HG03469 (cell line): ENCODE results near the gene TRIM25.

Experiments used
- ATAC-seq: cut with Tn5 transposase; IDR thresholded peaks from one replicate; pipeline ENCODE4 v1.9.1; 2021; ENCODE audit warnings: mild to moderate bottlenecking, moderate library complexity, moderate number of reproducible peaks; ENCODE audit not compliant: unreplicated experiment

TRIM25 gene

DNA sequence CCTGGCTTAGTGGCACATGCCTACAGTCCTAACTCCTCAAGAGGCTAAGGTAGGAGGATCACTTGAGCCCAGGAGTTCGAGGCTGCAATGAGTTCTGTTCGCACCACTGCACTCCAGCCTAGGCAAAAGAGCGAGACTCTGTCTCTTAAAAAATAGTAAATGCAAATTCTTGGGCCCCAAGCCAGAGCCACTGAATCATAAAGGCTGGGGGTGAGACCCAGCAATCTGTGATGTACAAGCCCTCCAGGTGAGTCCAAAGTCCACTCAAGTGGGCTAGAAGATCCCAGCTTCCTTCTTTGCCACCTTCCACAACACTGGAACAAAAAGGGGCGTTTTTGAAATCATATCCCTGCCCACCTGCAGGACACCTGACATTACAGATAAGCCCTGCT lies 16.9 kb downstream of the TRIM25 start:
- no peak for ATAC-seq

DNA sequence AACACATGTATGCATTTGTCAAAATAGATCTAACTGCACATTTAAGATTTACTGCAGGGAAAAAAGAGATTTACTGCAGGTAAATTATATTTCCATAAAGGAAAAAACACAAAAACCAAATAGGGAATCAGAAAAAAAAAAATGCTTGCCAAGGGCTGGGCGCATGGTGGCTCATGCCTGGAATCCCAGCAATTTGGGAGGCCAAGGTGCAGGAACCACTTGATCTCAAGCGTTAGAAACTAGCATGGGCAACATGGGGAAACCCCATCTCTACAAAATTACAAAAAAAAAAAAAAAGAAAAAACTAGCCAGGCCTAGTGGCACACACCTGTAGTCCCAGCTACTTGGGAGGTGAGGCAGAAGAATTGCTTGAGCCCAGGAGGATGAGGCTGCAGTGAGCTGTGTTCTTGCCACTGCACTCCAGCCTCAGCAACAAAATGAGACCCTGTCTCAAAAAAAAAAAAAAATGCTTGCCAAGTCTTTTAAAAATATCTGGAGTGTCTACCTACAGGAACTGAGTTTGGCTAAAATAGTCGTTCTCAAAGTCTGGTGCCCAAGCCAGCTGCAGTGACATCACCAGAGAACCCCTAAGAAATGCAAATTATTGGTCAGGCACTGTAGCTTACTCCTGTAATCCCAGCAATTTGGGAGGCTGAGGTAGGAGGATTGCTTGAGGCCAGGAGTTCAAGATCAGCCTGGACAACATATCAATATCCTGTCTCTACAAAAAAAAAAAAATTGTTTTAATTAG lies 17.5 kb downstream of the TRIM25 start:
- ATAC-seq: no peak

DNA sequence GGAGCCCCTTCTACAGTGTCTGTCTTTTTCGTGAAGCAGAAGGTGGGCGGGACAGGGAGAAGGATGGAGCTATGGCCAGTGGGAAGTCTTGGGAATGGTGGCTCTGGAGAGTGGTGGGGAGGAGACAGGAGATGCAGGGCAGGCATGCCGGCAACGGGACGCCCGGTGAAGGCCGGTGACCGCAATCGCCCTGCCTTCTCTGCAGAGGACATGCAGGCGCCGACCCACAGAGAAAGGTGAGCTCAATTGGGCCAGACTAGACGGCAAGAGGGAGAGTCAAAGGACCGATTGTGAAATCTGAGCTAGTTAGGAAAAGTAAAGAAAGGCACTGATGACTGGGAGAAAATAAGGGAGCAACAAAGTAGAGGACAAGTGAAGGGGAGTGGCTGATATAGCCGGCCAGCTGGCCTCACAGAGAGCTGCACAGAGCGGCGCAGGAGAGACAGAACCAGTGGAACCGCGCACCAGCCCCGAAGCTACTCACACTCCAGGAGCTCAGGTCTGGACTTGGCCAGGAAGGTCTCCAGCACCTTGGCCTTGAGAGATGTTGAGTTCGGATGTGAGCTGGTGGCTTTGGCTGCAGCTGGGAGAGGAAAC lies 18.9 kb downstream of the TRIM25 start:
- no peak for ATAC-seq

DNA sequence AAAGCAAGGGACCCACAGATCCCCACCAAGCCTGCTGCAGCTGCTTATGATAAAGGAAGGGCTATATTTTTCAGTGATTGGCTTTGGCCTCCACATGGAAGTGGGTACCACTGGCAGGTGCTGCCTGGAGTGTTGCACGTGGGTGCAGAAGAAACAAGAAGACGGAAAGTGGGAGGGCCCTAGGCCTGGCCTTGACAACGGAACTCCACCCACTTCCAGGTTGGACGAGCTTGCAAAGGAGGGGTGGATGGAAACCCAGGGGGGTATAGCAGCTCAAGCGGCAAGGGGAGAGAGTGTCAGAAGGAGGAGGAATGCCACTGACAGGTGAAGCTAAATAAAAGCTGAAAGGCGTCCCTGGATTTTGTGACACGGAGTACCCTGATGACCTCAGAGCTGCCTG lies 20.3 kb downstream of the TRIM25 start:
- ATAC-seq: no peak

DNA sequence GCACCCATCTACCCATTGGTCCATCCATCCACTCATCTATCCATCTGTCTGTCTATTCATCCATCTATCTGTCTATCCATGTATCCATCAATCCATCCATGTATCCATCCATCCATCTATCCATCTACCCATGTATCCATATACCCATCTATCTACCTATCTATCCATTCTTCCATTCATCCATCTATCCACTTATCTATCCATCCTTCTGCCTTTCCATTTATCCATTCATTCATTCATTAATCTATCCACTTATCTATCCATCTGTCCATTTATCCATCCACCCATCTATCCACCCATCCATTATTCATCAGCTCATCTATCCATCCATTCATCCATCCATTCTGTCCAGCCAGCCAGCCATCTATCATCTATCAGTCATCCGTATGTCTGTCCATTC lies 21.5 kb downstream of the TRIM25 start:
- no peak for ATAC-seq

DNA sequence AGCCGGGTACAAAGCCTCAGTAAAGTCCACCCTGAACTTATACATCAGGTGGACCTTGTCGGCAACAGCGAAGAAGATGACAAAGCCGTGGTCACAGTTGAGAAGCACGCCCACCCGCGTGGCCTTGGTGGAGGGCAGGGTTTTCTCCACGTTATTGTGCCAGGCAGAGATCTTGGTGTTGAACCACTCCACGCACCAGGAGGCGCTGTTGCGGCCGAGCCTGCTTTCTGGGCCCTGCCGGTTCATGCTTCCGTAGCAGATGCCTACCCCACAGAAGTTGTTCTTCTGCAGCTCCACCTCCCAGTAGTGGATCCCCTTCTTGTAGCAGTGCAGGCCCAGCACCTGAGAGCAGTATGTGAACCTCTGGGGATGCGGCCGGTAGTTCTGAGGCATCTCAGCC lies 22.1 kb downstream of the TRIM25 start:
- no peak for ATAC-seq

DNA sequence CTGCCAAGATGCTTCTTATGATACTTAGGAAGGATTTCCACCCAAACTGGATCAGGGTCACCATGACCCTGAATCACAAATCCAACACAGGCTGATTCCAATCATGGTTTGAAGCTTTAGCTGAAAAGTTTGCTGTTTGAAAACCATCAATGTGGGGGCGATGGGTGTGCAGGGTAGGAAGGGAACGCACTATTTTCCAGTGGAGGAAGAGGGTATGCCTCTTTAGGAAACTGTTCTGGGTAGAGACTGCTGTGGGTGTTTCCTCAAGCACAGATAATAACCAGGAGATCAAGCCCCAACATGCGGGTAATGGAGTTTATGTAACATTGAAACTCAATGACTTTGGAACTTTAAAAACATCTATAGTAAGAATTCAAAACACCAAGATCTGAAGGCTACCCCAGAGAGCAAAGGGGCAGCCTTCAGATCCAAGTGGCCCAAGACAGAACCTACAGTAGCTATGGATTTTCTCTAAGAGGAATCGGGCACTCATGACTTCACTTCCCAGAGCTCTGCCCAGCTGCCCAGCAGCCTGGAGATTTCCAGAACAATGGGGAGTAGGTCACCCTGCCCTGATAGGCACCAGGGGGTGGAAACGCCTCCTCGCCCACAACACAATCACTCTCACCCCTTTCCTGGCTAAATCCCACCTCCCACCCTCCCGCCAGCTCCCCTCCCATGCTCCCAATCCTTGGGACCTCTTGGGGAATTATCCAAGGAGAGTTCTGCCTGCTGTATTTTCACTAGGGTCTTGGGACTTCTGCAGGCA lies 22.8 kb downstream of the TRIM25 start:
- ATAC-seq: no peak

DNA sequence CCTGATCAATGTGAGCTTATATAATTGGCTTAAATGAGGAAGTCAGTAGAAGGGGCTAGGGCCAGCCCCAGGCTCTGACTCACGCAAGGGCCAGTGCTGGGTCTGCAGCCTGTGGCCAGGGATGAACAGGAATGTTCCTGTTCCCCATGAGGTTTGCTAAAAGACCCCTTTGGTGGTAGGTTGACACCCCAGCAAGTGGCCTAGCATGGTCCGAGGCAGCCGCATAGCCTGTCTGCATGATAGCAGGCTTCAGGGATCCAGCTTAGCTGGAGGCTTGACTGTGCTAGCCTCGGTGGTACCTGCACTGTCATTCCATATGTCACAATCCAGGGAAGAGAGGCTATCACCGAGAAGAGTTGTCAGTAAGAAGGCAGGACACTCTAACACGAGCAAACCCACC lies 23.5 kb downstream of the TRIM25 start:
- ATAC-seq: no peak

DNA sequence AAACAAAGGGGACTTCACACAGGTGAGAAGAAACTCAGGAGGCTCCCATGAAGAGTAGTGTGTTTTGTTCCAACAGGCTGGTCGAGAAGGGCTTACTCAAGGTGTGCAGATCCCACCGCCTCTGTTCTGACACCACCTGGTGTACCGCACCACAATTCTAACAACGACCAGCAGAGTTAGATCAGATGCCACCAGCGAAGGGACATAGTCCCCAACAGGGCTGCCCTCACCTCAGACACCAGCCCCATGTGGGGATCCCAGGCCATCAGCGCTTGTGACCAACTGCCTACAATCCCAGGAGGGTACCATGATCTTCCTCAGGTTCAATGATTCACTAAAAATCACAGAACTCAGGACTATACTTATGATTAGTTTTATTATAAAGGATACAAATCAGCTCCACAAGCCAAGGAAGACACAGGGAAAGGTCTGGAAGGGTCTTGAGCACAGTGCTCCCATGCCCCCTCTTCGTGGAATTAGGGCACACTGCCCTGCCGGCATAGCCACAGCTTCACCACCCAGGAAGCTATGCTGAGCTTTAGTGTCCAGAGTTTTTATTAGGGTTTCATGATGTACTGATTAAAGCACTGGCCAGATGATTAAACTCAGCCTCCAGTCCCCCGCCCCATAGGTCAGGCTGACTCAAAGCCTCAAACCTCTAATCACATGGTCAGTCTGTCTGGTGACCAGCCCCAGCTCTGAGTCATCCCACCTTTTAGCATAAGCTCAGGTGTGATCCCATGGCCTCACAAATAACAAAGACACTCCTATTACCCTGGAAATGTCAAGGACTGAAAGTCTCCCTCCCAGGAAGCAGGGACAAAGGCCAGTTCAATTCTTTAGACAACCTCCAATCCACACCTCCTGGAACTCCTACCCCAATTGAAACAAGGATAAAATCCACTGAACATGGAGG lies 26.0 kb downstream of the TRIM25 start:
- no peak for ATAC-seq

DNA sequence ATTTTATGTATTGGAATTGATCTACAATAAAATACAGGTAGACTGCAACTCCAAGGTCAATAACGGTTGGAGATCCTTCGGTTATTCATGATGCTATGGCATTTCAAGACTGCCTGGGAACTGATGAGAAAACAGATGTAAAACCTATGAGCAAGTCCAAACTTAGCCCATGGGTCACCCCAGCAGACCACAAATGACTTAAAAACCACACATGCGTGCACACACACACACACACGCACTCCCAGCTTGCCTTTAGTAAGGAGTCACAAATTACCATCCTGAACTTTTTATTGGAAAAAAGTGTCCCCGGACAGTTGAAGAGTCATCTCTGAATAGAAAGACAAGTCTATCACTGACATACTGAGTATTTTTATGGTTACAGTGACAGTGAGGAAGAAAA lies 26.7 kb downstream of the TRIM25 start:
- no peak for ATAC-seq

DNA sequence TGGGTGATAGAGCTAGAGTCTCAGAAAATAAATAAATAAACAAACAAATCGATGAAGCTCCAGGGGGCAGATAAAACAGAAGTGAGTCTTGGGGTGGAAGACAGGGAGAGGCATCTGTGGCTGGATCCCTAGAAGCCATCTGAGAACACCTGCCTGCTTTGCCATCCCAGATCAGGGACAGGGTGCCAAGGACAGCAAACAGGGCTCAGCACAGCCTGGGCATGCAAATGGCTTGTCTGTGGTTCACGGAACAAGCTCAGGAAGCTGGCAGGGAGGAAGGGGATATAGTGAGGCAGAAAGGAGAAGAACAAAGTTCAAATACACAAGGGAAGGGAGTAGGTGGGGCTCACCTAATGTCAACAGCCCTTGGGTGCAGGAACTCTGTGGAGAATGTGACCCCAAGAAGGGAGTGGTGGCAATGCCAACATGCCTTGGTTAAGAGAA lies 27.5 kb downstream of the TRIM25 start:
- ATAC-seq: no peak

DNA sequence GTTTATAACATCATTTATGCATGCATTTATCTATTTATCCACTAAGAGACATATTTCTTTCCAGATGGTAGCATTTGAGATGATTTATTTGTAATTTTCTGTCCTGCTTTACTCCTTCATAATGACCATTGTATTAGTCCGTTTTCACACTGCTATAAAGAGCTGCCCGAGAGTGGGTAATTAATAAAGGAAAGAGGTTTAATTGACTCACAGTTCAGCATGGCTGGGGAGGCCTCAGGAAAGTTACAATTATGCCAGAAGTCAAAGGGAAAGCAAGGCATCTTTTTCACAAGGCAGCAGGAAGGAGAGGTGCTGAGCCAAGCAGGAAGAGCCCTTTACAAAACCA lies 28.6 kb downstream of the TRIM25 start:
- no peak for ATAC-seq

DNA sequence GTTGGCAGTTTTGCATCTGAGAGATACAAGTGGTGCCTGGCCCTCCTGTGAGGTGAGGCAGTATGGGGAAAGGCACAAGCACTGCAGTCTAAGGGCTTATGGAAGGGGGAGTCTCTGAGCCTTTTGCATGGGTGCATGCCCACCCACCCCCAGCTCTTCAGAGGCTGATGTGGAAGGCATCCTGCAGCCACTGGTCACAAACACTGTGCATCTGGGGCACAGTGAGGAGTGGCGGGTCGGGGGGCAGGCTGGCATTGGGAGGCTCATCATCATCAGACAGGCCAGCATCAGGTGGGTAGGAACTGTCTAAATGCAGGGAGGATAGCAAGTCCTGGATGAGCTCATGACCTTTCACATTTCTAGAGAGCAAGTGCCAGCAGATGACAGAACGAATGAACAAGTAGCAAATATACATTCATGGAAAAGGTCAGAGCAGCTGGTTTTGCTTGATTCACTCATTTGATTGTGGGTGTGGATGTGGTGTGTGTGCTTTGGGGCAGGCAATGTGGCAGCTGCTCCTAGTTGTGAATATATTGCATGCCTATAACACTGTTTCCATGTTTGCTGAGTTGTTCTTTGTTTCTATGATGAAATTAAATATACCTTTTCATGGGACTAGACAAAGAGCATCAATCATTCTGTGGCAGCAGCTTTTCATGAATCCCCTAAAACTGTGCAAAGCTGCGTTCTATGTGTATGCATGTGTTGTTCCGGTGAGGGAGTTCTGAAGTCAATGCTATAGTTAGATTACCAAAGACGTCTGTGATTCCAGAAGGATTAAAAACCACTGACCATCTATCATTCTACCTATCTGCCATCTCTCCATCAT lies 29.2 kb downstream of the TRIM25 start:
- ATAC-seq: no peak

DNA sequence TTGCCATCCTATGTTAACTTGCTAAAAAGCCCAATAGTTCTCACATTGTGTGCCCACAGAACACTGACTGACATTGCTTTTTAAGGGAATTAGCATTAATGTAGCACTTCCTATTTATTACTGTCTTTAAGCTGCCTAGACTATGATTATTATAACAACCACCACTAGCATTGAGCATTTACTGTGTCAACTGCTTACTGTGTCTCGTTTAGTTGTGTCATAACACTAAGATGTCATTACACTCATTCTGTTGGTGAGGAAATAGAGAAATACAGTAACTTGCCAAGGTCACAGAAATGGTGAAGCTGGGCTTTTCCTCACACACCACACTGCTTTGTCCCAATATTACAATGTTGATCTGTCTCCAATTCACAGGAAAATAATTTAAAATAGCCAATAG lies 30.2 kb downstream of the TRIM25 start:
- ATAC-seq: no peak

DNA sequence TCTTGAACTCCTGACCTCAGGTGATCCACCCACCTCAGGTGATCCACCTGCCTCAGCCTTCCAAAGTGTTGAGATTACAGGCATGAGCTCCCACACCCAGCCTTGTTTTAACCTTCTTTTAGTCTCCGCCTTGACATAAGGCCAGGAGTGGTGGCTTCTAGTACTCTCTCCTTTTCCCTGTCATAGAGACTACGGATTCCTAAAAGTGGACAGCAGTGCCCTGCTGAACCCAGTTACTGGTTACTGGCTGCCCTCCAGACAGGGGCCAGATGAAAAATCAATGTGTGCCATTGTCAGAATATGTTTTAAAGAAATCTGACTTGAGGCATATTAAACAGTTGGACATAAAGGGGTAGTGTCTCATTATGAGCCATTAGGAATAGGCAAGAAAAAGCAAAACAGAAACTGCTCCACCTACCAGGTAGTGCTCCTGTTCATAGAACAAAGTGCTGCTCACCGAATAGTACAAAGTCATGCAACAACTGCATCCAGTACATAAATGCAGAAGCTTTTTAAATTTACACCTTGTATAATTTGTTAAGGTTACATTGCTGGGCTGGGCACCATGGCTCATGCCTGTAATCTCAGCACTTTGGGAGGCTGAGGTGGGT lies 32.1 kb downstream of the TRIM25 start:
- ATAC-seq: no peak

DNA sequence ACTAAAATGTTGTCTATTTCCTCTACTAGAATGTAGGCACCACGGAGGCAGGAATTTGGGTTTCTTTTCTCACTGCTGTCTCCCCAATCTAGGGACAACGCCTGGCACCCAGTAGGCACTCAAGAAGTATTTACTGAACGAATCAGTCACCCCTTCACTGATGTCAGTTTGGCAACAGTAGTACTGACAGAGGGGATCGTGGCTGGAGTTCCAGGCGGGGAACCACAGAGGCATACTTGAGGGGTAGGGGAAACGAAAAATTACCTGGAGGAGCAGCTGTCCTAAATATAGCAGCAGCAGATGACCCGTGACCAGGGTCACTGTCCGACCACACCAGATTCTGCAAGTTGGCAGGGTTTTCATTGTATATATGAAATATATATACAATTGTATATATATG lies 33.3 kb downstream of the TRIM25 start:
- ATAC-seq: no peak

DNA sequence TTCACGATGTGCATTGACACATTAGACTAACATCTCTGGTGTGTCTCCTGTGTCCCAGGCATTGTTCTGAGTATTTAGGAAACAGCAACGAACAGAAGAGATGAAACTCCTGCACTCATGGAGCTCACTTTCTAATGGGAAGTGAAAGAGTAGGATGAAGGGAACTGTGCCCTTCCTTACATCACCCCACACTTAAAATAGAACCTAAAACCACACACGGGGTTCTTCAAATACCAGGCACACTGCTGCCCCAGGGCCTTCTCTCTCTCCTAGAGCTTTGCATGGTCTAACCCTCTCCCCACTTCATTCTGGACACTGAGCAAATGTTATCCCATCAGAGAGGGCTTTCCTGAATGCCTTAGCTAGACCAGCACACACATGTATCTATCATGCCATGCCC lies 33.7 kb downstream of the TRIM25 start:
- ATAC-seq: no peak

DNA sequence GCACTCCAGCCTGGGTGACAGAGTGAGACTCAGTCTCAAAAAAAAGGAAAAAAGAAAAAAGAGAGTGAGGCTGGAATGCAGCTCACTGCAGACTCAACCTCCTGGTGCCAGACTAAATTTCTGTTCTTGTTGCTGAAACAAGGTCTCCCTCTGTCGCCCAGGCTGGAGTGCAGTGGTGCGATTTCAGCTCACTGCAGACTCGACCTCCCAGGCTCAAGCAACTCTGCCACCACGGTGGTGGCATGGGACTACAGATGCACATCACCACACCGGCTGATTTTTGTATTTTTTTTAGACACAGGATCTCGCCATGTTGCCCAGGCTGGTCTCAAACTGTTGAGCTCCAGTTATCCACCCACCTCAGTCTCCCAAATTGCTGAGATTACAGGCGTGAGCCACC lies 34.6 kb downstream of the TRIM25 start:
- ATAC-seq: no peak

DNA sequence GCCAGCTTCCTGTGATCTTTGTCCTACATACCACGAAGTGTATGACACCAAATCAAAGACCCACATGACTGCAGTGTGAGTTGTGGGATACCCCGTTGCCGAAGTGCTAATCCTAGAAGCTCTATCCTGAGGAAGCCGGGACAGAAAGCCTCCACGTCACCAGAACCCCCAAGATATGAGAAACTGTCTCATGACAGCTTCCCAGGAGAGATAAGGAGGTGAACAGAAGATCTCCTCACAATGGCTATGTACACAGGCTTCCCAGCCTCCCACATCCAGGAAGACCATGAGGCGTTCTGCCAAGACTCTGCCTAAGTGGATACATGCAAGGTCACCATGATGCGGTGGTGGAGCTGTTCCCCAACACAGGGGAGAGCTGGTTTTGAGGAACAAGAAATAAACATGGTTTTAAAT lies 37.1 kb downstream of the TRIM25 start:
- ATAC-seq: no peak
